HEK293 (cell line): ENCODE data around the gene OAT.

Experiments
- CTCF ChIA-PET: fragments of 350-600 bp; formaldehyde crosslinking; extraction: SDS; loops from one replicate; lab custom pipeline; 2021; ENCODE audit warnings: antibody characterized with exemption; lab: Yijun Ruan, JAX
- POLR2A ChIA-PET: fragments of 300-600 bp; formaldehyde crosslinking; extraction: SDS; loops from one replicate; lab custom pipeline; 2020; ENCODE audit warnings: antibody characterized with exemption, inconsistent platforms; lab: Yijun Ruan, JAX
- H3K27ac ChIP-seq: fragments of 200-500 bp; sonication (Bioruptor generic); 2 replicates; pipeline ENCODE4 v1.5.1; 2014; ENCODE audit warnings: low read depth, low read length, control low read depth, inconsistent platforms; ENCODE audit errors: extremely low read depth
- H3K36me3 ChIP-seq, 2 experiments: fragments of 200-500 bp in 1 of 2; sonication (Bioruptor generic) in 1 of 2; 1 replicate in 1 of 2; 2 replicates in 1 of 2; pipeline ENCODE4 v1.5.1; 2014 to 2017; ENCODE audit warnings: inconsistent platforms in 2 of 2, low read length in 2 of 2; ENCODE audit not compliant: control insufficient read depth in 2 of 2, insufficient read depth in 1 of 2
- H3K4me1 ChIP-seq: fragments of 200-500 bp; sonication (Bioruptor generic); 2 replicates; pipeline ENCODE4 v1.5.1; 2014; ENCODE audit warnings: mild to moderate bottlenecking, low read length, inconsistent platforms; ENCODE audit not compliant: control insufficient read depth, insufficient read depth
- H3K4me3 ChIP-seq: 2 replicates; pipeline ENCODE4 v1.5.1; 2011; ENCODE audit warnings: low read depth, mild to moderate bottlenecking, control low read depth, low read length, moderate library complexity
- H3K9me3 ChIP-seq: fragments of 200-500 bp; sonication (Bioruptor generic); 2 replicates; pipeline ENCODE4 v1.5.1; 2014; ENCODE audit warnings: low read depth, low read length, inconsistent platforms; ENCODE audit not compliant: control insufficient read depth, insufficient read depth
- BCL11B ChIP-seq: fragments of 450-650 bp; formaldehyde crosslinking; IDR thresholded peaks from 2 replicates; pipeline ENCODE4 v1.5.1; 2016; ENCODE audit warnings: low read depth, missing biosample characterization, missing genetic modification characterization
- CTCF ChIP-seq: fragments of 450-650 bp; formaldehyde crosslinking; IDR thresholded peaks from 2 replicates; pipeline ENCODE4 v1.5.1; 2016; ENCODE audit warnings: missing biosample characterization, missing genetic modification characterization
- HOXD13 ChIP-seq: sonication (generic); formaldehyde crosslinking; IDR thresholded peaks from 2 replicates; pipeline ENCODE4 v1.8.0; 2022; ENCODE audit warnings: missing genetic modification reagents, borderline replicate concordance
- MEIS1 ChIP-seq: sonication (generic); formaldehyde crosslinking; IDR thresholded peaks from 2 replicates; pipeline ENCODE4 v1.8.1; 2022; ENCODE audit warnings: missing genetic modification reagents, mild to moderate bottlenecking, borderline replicate concordance
- OSR2 ChIP-seq: fragments of 450-650 bp; formaldehyde crosslinking; IDR thresholded peaks from 2 replicates; pipeline ENCODE4 v1.5.1; 2016; ENCODE audit warnings: missing biosample characterization, missing genetic modification characterization
- PRDM10 ChIP-seq: fragments of 450-650 bp; formaldehyde crosslinking; IDR thresholded peaks from 2 replicates; pipeline ENCODE4 v1.5.1; 2016; ENCODE audit warnings: missing biosample characterization, missing genetic modification characterization
- SALL2 ChIP-seq: fragments of 450-650 bp; formaldehyde crosslinking; IDR thresholded peaks from 2 replicates; pipeline ENCODE4 v1.5.0; 2017; ENCODE audit warnings: missing biosample characterization, mild to moderate bottlenecking, missing genetic modification characterization, borderline replicate concordance
- SCRT1 ChIP-seq: fragments of 450-650 bp; formaldehyde crosslinking; IDR thresholded peaks from 2 replicates; pipeline ENCODE4 v1.5.1; 2016; ENCODE audit warnings: missing biosample characterization, missing genetic modification characterization, borderline replicate concordance
- TRIM28 ChIP-seq: IDR thresholded peaks from 2 replicates; pipeline ENCODE4 v1.6.1; 2011; ENCODE audit warnings: low read length, control low read depth, borderline replicate concordance
- ZBTB8A ChIP-seq: fragments of 450-650 bp; formaldehyde crosslinking; IDR thresholded peaks from 2 replicates; pipeline ENCODE4 v1.5.1; 2016; ENCODE audit warnings: missing biosample characterization, missing genetic modification characterization
- ZNF214 ChIP-seq: fragments of 450-650 bp; formaldehyde crosslinking; IDR thresholded peaks from 2 replicates; pipeline ENCODE4 v1.5.1; 2017; ENCODE audit warnings: missing biosample characterization, mild to moderate bottlenecking, missing genetic modification characterization, borderline replicate concordance
- ZNF76 ChIP-seq: fragments of 450-650 bp; formaldehyde crosslinking; IDR thresholded peaks from 2 replicates; pipeline ENCODE4; 2016; ENCODE audit warnings: low read depth, missing biosample characterization, missing genetic modification characterization, borderline replicate concordance
- ZNF776 ChIP-seq: fragments of 450-650 bp; formaldehyde crosslinking; IDR thresholded peaks from 2 replicates; pipeline ENCODE4 v1.5.0; 2017; ENCODE audit warnings: missing biosample characterization, missing genetic modification characterization, borderline replicate concordance
- ZNF830 ChIP-seq: fragments of 450-650 bp; IDR thresholded peaks from 2 replicates; pipeline ENCODE4 v1.5.0; 2018; ENCODE audit warnings: missing biosample characterization, missing genetic modification characterization, low read depth, mild to moderate bottlenecking, moderate library complexity

The OAT gene

GRCh38 chr10:124388476-124388822 lies 30.3 kb downstream of the OAT start (continued):
- no peak for TF ChIP-seq ZNF76 (tag by site-specific recombination)
- TF ChIP-seq ZNF776 (tag by site-specific recombination): no peak
- TF ChIP-seq HOXD13 (CRISPR knock-in tag): no peak
- TF ChIP-seq ZNF214 (tag by site-specific recombination): no peak
- no peak for TF ChIP-seq SALL2 (tag by site-specific recombination)

GRCh38 chr10:124387078-124387874 lies 31.4 kb downstream of the OAT start:
- ChIA-PET CTCF (interaction anchor here (0.6 to 8.3 kb wide), 8 partner anchors 21 to 1357 kb away, joined by 3 to 160 read pairs (median 4); no protein-coding TSS in a partner anchor), POLR2A (no interaction called here)
- Histone ChIP-seq H3K36me3 (no peaks in the 10 kb centered on the region), H3K9me3 (no peaks in the 10 kb centered on the region), H3K4me1 (no peaks in the 10 kb centered on the region; the same call in 1 of the 2 replicates), H3K27ac (no peak overlapping the region), H3K4me3 (no peak overlapping the region)
- no peak for TF ChIP-seq BCL11B (tag by site-specific recombination)
- TF ChIP-seq CTCF (tag by site-specific recombination): 0 out of 2 replicates have a peak, but pooled peaks have one; percentile 23
- TF ChIP-seq, all 188 proteins: peak for 1

GRCh38 chr10:124386186-124387077 lies 32.3 kb downstream of the OAT start:
- TF ChIP-seq ZNF830 (tag by site-specific recombination): no peak
- no peak for TF ChIP-seq MEIS1
- TF ChIP-seq OSR2 (tag by site-specific recombination): no peak
- no peak for TF ChIP-seq SCRT1
- peak; percentile 49 for TF ChIP-seq PRDM10 (tag by site-specific recombination)
- no peak for TF ChIP-seq ZBTB8A (tag by site-specific recombination)
- no peak for TF ChIP-seq TRIM28
- CTCF ChIA-PET: interaction anchor here (0.6 to 8.3 kb wide), 4 partner anchors 133 to 734 kb away, joined by 3 to 160 read pairs (median 4); no protein-coding TSS in a partner anchor
- Histone ChIP-seq H3K36me3 (no peaks in the 10 kb centered on the region), H3K4me3 (no peak overlapping the region), H3K9me3 (no peaks in the 10 kb centered on the region), H3K4me1 (no peaks in the 10 kb centered on the region; the same call in 1 of the 2 replicates), H3K27ac (no peak overlapping the region)
- POLR2A ChIA-PET: interaction anchor here (1.0 kb wide), 1 partner anchor 295 kb away, joined by 3 read pairs; no protein-coding TSS in a partner anchor
